Endothelial cell of umbilical vein (primary cell): ENCODE measurements around the gene RFFL. TPM values are rescaled to one million over a fixed set of nuclear protein-coding genes. Genes with fewer than 3 reads are reported as not detected.

Experiments used
- BruUV-seq: library from RNA; stranded (reverse); fragments of 400-500 nt; replicated peaks from 2 replicates; lab custom pipeline; 2021; lab: Mats Ljungman, UMichigan
- CTCF ChIA-PET: fragments of 300-600, 350-600 bp; sonication (Branson Sonifier 250); formaldehyde crosslinking; loops from one replicate; lab custom pipeline; 2021; ENCODE audit warnings: antibody characterized with exemption, inconsistent platforms; lab: Charles Lee
- POLR2A ChIA-PET: fragments of 300-600, 350-600 bp; sonication (Branson Sonifier 250); formaldehyde crosslinking; loops from one replicate; lab custom pipeline; 2021; ENCODE audit warnings: antibody characterized with exemption, inconsistent platforms; lab: Charles Lee
- DNase-seq: peaks from one replicate; pipeline ENCODE4 v3.0.0-alpha.2; 2011; ENCODE audit warnings: low read depth, low spot score
- FAIRE-seq: peaks from 2 replicates; lab custom pipeline; 2011; peaks lifted over from hg19 to GRCh38; lab: Jason Lieb, UNC
- H2AFZ ChIP-seq: 2 replicates; pipeline ENCODE4 v1.6.0; 2012; ENCODE audit warnings: low read depth, low read length, control low read depth, inconsistent platforms
- H3K27ac ChIP-seq: 2 replicates; pipeline ENCODE4 v1.5.1; 2011; ENCODE audit warnings: low read depth, mild to moderate bottlenecking, control low read depth, low read length, moderate library complexity; ENCODE audit not compliant: insufficient read depth
- H3K27me3 ChIP-seq, 2 experiments: 2 replicates each; pipeline versions ENCODE4 v1.6.0 to v1.6.1; 2011; ENCODE audit warnings: low read length in 2 of 2, mixed read lengths in 1 of 2; ENCODE audit not compliant: control insufficient read depth in 2 of 2, insufficient read depth in 2 of 2
- H3K36me3 ChIP-seq, 2 experiments: 2 replicates in 1 of 2; 3 replicates in 1 of 2; pipeline ENCODE4 v1.5.1; 2011; ENCODE audit warnings: low read length in 2 of 2, mild to moderate bottlenecking in 1 of 2, moderate library complexity in 1 of 2; ENCODE audit not compliant: control insufficient read depth in 2 of 2, insufficient read depth in 2 of 2; ENCODE audit errors: extremely low read depth in 1 of 2
- H3K4me1 ChIP-seq: 3 replicates; pipeline ENCODE4 v1.5.1; 2011; ENCODE audit warnings: mild to moderate bottlenecking, low read length; ENCODE audit not compliant: control insufficient read depth, insufficient read depth; ENCODE audit errors: extremely low read depth
- H3K4me2 ChIP-seq: 2 replicates; pipeline ENCODE4 v1.6.1; 2011; ENCODE audit warnings: low read length, control low read depth, mixed read lengths; ENCODE audit not compliant: insufficient read depth
- H3K4me3 ChIP-seq, 3 experiments: fragments of 200-600 bp in 1 of 3; sonication (generic), shearing (Covaris generic) in 1 of 3; replicated peaks in 1 of 3; 2 replicates each; pipeline ENCODE4 v1.5.1; 2011 to 2016; ENCODE audit warnings: control low read depth in 3 of 3, low read length in 3 of 3, mild to moderate bottlenecking in 2 of 3, inconsistent platforms in 1 of 3, low read depth in 1 of 3, moderate library complexity in 1 of 3; ENCODE audit not compliant: insufficient read depth in 1 of 3
- H3K79me2 ChIP-seq: 2 replicates; pipeline ENCODE4 v1.6.0; 2012; ENCODE audit warnings: low read length, inconsistent platforms; ENCODE audit not compliant: control insufficient read depth, insufficient read depth
- H3K9ac ChIP-seq: replicated peaks from 2 replicates; pipeline ENCODE3; 2011; ENCODE audit warnings: low read length, control low read depth; ENCODE audit not compliant: insufficient read depth; ENCODE audit errors: extremely low read depth
- H3K9me1 ChIP-seq: replicated peaks from 3 replicates; pipeline ENCODE4 v1.6.0; 2011; ENCODE audit warnings: mild to moderate bottlenecking, low read length; ENCODE audit not compliant: control insufficient read depth, insufficient read depth; ENCODE audit errors: extremely low read depth
- H3K9me3 ChIP-seq: replicated peaks from 2 replicates; pipeline ENCODE4 v1.5.1; 2012; ENCODE audit warnings: low read length, inconsistent platforms; ENCODE audit not compliant: control insufficient read depth, insufficient read depth
- H4K20me1 ChIP-seq: replicated peaks from 2 replicates; pipeline ENCODE3; 2011; ENCODE audit warnings: mild to moderate bottlenecking, low read length; ENCODE audit not compliant: control insufficient read depth, insufficient read depth; ENCODE audit errors: extremely low read depth
- EZH2 ChIP-seq: IDR thresholded peaks from 2 replicates; pipeline ENCODE4 v1.6.1; 2012; ENCODE audit warnings: borderline replicate concordance, low read depth, mild to moderate bottlenecking, moderate library complexity, low read length, inconsistent platforms; ENCODE audit not compliant: severe bottlenecking
- FOS ChIP-seq: IDR thresholded peaks from 2 replicates; pipeline ENCODE4 v1.6.1; 2011; ENCODE audit warnings: mild to moderate bottlenecking, low read length, moderate library complexity, borderline replicate concordance; ENCODE audit not compliant: insufficient read depth
- GATA2 ChIP-seq: IDR thresholded peaks from 2 replicates; pipeline ENCODE4 v1.7.0; 2011; ENCODE audit warnings: low read depth, mild to moderate bottlenecking, moderate library complexity, mixed read lengths, low read length; ENCODE audit not compliant: insufficient read length, insufficient read depth
- JUN ChIP-seq: IDR thresholded peaks from 2 replicates; pipeline ENCODE4 v1.6.1; 2011; ENCODE audit warnings: borderline replicate concordance, low read depth; ENCODE audit not compliant: insufficient read length, insufficient read depth
- MYC ChIP-seq: IDR thresholded peaks from one replicate; pipeline ENCODE4 v1.6.1; 2011; ENCODE audit warnings: mild to moderate bottlenecking, low read depth, low read length
- POLR2A ChIP-seq: IDR thresholded peaks from 2 replicates; pipeline ENCODE4 v1.6.1; 2012; ENCODE audit warnings: low read depth, mild to moderate bottlenecking, control low read depth, low read length
- POLR2AphosphoS5 ChIP-seq: IDR thresholded peaks from 2 replicates; pipeline ENCODE4 v1.6.1; 2012; ENCODE audit warnings: low read depth, mild to moderate bottlenecking, control low read depth, low read length, moderate library complexity; ENCODE audit not compliant: insufficient read depth
- dilution Hi-C: fragments of 300-500 bp; cut with MboI; formaldehyde crosslinking; loops from one replicate; pipeline ENCODE4 v1.15.0; 2019; ENCODE audit warnings: low sequenced_read_pairs; ENCODE audit not compliant: extremely low pct_ligation_motif_present
- intact Hi-C: fragments of 100-400 bp; cut with micrococcal nuclease; formaldehyde crosslinking; loops from one replicate; pipeline ENCODE4 v1.10.0; 2022
- polyA plus RNA-seq, 4 experiments: library from polyadenylated mRNA; depleted of rRNA in 3 of 4; stranded (reverse) in 3 of 4; unstranded in 1 of 4; fragments of >200 nt; gene quantifications; 2 replicates each; pipeline versions ENCODE4 v1.2.1 to v1.2.3, GENCODE V29; 2011 to 2012; ENCODE audit warnings: missing spikeins in 1 of 4
- total RNA-seq: library from RNA; stranded (reverse); gene quantifications from 2 replicates; pipeline ENCODE4 v1.2.3, GENCODE V29; 2021
- TF ChIP-seq, protein P1 (sequence below): IDR thresholded peaks from 2 replicates; pipeline ENCODE4 v1.6.1; 2011; ENCODE audit not compliant: insufficient read depth, insufficient read length
- TF ChIP-seq, protein P2 (sequence below), 2 donors: IDR thresholded peaks; 1 replicate in 1 of 2; 2 replicates in 1 of 2; pipeline ENCODE4 v1.5.1; 2011; ENCODE audit warnings: low read length in 2 of 2, mild to moderate bottlenecking in 2 of 2, moderate library complexity in 2 of 2, control low read depth in 1 of 2, inconsistent platforms in 1 of 2, low read depth in 1 of 2; ENCODE audit not compliant: insufficient read depth in 1 of 2; ENCODE audit errors: extremely low read depth in 1 of 2

Gene RFFL
- total and polyA plus RNA-seq, 2 donors (not counting 3 experiments of a cell fraction or from before 2014, with no cell fraction given), result 7.0 to 14.1 TPM

DNA sequence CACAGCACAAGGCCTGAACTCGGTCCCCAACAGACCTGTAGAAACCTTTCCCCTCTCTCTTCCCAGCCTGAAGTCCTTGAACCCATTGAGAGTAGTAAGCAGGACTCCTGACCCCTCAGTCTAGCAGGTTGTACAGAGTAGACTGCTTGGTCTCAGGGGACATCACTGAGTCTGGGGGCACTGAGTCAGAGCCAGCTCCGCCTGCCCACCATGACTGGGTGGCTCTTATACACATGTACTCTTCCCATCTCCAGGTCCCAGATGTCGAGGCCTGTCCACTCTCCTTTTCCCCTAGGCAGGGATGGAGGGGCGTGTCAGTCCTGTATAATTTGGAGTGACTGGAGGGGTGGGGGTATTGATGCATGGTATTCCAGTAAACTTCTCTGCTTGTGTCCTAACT, 59.7 kb downstream of the RFFL start:
- H3K27ac ChIP-seq, result no peak overlapping the region
- no peak overlapping the region for H2AFZ ChIP-seq
- no peak overlapping the region for H3K9ac ChIP-seq
- no TSS peak for BruUV-seq
- no peak for TF ChIP-seq POLR2A
- H3K36me3 ChIP-seq, result peaks cover 10 to 12% of the 10 kb centered on the region in 2 experiments
- H3K27me3 ChIP-seq, result no peaks in the 10 kb centered on the region
- H3K4me1 ChIP-seq, result peaks cover 2% of the 10 kb centered on the region
- intact Hi-C loops, result no loop called here
- no peaks in the 10 kb centered on the region for H3K9me3 ChIP-seq
- no peaks in the 10 kb centered on the region for H3K79me2 ChIP-seq
- H4K20me1 ChIP-seq, result no peaks in the 10 kb centered on the region
- dilution Hi-C loops, result no loop called here
- DNase-seq, result no peak
- H3K4me3 ChIP-seq, result no peak overlapping the region
- no peaks in the 10 kb centered on the region for H3K9me1 ChIP-seq
- POLR2A ChIA-PET, result no interaction called here
- CTCF ChIA-PET, result no interaction called here
- no peak overlapping the region for H3K4me2 ChIP-seq
- no peak for FAIRE-seq

DNA sequence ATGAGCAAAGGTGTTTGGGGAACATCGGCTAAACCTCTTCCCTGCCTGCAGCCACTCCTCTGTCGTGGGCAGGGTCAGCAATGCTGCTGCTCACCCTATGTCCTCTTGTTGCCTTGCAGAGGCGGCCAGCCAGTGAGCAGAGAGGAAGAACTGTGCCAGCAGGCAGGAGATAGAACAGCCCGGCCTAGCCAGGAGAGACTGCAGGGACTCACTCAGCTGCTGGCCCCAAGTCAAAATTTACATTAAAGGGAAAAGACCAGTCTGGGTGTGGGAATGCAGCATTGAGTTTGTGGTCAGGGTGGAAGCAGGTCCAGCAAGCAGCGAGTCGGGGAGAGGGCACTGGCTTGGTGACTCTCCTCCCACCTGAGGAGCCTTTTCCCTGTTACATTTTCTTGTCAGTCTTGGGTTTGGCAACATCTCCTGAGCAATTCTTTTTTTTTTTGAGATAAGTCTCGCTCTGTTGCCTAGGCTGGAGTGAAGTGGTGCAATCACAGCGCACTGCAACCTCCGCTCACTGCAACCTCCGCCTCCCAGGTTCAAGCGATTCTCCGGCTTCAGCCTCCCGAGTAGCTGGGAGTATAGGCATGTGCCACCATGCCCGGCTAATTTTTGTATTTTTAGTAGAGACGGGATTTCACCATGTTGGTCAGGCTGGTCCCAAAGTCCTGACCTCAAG, 60.5 kb downstream of the RFFL start:
- Histone ChIP-seq H3K9me1 (no peaks in the 10 kb centered on the region), H3K4me3 (no peak overlapping the region), H3K27me3 (no peaks in the 10 kb centered on the region), H3K79me2 (no peaks in the 10 kb centered on the region), H3K4me1 (peaks cover 2% of the 10 kb centered on the region), H3K9ac (no peak overlapping the region), H2AFZ (no peak overlapping the region), H4K20me1 (no peaks in the 10 kb centered on the region), H3K9me3 (no peaks in the 10 kb centered on the region), H3K36me3 (peaks cover 11 to 12% of the 10 kb centered on the region in 2 experiments), H3K27ac (no peak overlapping the region), H3K4me2 (no peak overlapping the region)
- TF ChIP-seq POLR2AphosphoS5 (no peak), JUN (no peak), FOS (no peak), POLR2A (no peak), MYC (no peak), GATA2 (no peak), EZH2 (no peak)
- TF ChIP-seq, protein P1, sequence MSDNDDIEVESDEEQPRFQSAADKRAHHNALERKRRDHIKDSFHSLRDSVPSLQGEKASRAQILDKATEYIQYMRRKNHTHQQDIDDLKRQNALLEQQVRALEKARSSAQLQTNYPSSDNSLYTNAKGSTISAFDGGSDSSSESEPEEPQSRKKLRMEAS, result no peak
- TF ChIP-seq, protein P2, sequence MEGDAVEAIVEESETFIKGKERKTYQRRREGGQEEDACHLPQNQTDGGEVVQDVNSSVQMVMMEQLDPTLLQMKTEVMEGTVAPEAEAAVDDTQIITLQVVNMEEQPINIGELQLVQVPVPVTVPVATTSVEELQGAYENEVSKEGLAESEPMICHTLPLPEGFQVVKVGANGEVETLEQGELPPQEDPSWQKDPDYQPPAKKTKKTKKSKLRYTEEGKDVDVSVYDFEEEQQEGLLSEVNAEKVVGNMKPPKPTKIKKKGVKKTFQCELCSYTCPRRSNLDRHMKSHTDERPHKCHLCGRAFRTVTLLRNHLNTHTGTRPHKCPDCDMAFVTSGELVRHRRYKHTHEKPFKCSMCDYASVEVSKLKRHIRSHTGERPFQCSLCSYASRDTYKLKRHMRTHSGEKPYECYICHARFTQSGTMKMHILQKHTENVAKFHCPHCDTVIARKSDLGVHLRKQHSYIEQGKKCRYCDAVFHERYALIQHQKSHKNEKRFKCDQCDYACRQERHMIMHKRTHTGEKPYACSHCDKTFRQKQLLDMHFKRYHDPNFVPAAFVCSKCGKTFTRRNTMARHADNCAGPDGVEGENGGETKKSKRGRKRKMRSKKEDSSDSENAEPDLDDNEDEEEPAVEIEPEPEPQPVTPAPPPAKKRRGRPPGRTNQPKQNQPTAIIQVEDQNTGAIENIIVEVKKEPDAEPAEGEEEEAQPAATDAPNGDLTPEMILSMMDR (IDR thresholded peaks at IDR 0.05; ENCODE audit: extremely low read depth in 1 of 2, insufficient read depth in 1 of 2, low read depth in 1 of 2, low read length in 2 of 2), result no peak
- intact Hi-C loops (no loop called here), dilution Hi-C loops (no loop called here)
- FAIRE-seq, result no peak
- no peak for DNase-seq
- POLR2A ChIA-PET, result no interaction called here
- CTCF ChIA-PET, result interaction anchor here (1.3 to 4.8 kb wide), 2 partner anchors 12 to 116 kb away, joined by 3 to 38 read pairs; partner anchors contain the start of gene RAD51D
- BruUV-seq, result no TSS peak
